Activated T-cell treated with anti-CD3 and anti-CD28 coated beads, Interleukin-2, amount 50 U/mL, for 72 hours (primary cell): ENCODE data around the gene C12orf76. TPM values are rescaled to one million over a fixed set of nuclear protein-coding genes. Genes with fewer than 3 reads are reported as not detected.

Experiments used
- ATAC-seq, 2 donors: fragments of 150-1000 bp; cut with Tn5 transposase; replicated peaks in 1 of 2; 2 replicates each; pipeline ENCODE4 v1.10.0; 2021; ENCODE audit warnings: moderate library complexity in 2 of 2, mild to moderate bottlenecking in 1 of 2
- DNase-seq, 2 donors: peaks; one replicate each; pipeline ENCODE4 v3.0.0; 2021 to 2022; ENCODE audit warnings: mixed read lengths in 1 of 2
- H3K27ac Mint-ChIP-seq: one replicate; pipeline ENCODE4 v1.8.0; 2022; ENCODE audit warnings: mild to moderate bottlenecking, moderate library complexity, mixed read lengths
- H3K27me3 Mint-ChIP-seq: one replicate; pipeline ENCODE4 v1.8.0; 2022; ENCODE audit warnings: low read depth, mixed read lengths
- H3K36me3 Mint-ChIP-seq, 2 donors: one replicate each; pipeline ENCODE4 v1.8.0; 2022; ENCODE audit warnings: mixed read lengths in 2 of 2, mild to moderate bottlenecking in 1 of 2; ENCODE audit not compliant: insufficient read depth in 2 of 2
- H3K4me1 Mint-ChIP-seq: one replicate; pipeline ENCODE4 v1.8.0; 2022; ENCODE audit warnings: low read depth, mixed read lengths
- H3K4me3 Mint-ChIP-seq, 2 donors: one replicate each; pipeline ENCODE4 v1.8.0; 2022; ENCODE audit warnings: mild to moderate bottlenecking in 2 of 2, mixed read lengths in 2 of 2, moderate library complexity in 2 of 2
- H3K9me3 Mint-ChIP-seq, 2 donors: one replicate each; pipeline ENCODE4 v1.8.0; 2022; ENCODE audit warnings: mixed read lengths in 2 of 2
- total RNA-seq, 2 donors: library from RNA; stranded (reverse); gene quantifications; one replicate each; pipeline ENCODE4 v1.2.3, GENCODE V29; 2022

Gene C12orf76
- total RNA-seq, 2 donors from 2014 or later, result 16.9 to 19.0 TPM

DNA sequence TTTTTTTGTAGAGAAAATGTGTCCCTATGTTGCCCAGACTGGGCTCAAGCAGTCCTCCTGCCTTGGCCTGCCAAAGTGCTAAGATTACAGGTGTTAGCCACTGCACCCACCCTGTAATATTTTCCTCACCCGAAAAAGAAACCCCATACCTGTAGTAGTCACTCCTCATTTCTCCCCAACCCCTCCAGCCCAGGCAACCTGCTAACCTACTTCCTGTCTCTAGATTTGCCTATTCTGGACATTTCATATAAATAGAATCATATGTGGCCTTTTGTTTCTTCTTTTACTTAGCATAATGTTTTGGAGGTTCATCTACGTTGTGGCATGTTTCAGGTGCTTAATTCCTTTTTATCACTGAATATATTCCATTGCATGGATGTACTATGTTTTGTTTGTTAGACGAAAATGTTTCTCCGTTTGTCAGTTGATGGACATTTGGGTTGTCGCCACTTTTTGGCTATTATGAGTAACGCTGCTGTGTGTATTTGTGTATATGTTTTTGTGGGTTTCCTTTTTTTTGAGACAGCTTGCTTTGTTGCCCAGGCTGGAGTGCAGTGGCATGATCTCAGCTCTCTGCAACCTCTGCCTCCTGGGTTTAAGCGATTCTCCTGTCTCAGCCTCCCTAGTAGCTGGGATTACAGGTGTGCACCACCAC lies 42.9 kb downstream of the C12orf76 start:
- Mint-ChIP-seq H3K36me3 (peaks cover 7 to 16% of the 10 kb centered on the region in 2 donors), H3K4me1 (peaks cover 97% of the 10 kb centered on the region), H3K4me3 (peak overlapping the region; percentile 70 to 77), H3K27me3 (no peaks in the 10 kb centered on the region), H3K27ac (peak overlapping the region; percentile 54), H3K9me3 (peaks cover 0 to 3% of the 10 kb centered on the region in 2 donors)
- ATAC-seq, result peak; percentile 72 to 73
- DNase-seq, result peak; percentile 28 to 35

DNA sequence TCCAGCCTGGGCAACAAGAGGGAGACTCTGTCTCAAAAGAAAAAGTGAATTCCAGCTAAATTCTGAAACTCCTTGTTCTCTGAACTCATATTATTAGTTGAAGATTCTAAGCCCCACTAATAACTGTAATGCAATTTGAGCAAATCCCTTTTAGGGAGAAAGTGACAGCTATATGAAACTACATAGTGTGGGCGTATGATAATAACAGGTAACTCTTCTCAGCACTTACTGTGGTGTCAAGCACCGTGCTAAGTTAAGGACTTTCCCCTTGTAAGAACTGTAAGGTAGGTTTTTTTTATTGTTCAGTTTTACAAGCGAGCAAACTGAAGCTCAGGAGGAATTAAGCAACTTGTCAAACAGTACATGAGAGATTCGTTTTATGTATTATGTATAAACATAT lies 43.7 kb downstream of the C12orf76 start:
- peaks cover 12 to 18% of the 10 kb centered on the region in 2 donors for H3K36me3 Mint-ChIP-seq
- H3K27me3 Mint-ChIP-seq, result no peaks in the 10 kb centered on the region
- H3K9me3 Mint-ChIP-seq, result peaks cover 0 to 3% of the 10 kb centered on the region in 2 donors
- ATAC-seq, result peak; percentile 59 to 69
- no peak overlapping the region for H3K27ac Mint-ChIP-seq
- DNase-seq, result no peak
- H3K4me3 Mint-ChIP-seq, result peak overlapping the region; percentile 34 to 77
- peaks cover 95% of the 10 kb centered on the region for H3K4me1 Mint-ChIP-seq

DNA sequence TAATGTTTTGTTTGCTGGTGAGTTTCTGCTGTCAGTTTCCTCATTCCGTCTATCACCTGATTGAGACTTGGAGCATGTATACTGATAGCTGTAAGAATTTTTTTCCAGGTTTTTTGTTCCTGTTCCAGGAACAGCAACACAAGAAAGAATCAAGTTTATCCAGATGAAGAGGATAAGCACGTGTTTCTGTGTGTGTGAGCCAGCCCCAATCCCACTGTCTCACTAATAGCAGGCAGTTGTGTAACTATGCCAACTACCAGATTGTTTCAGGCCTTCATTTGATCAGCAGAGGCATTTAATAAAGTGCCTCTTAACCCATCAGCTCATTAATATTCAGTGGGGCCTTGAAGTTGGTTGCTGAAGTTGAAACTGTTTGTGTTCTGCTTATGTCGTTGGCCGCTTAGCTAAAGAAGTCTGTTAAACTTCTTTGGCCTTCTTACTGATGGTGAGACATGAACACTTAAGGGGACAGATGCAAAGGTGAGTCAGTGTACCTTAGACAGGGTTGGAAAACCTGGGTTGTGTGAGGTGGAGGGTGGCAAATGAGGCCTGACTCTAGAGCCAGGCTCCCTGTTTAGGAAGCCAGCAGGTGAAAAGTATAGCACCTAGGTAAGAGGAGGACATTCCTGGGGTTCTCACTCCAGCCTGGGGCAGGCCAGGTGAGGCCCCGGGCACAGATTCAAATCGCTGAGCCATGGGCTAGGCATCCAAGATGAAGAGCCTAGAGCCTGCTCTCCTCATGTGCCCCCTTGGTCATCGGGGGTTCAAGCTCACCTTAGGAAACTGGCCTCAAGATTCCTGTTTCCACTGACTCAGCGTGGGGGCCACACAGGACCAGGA lies 45.4 kb downstream of the C12orf76 start:
- DNase-seq, result no peak
- ATAC-seq, result no peak
- peak overlapping the region in 1 of 2 donors; percentile 41 for H3K4me3 Mint-ChIP-seq
- H3K27ac Mint-ChIP-seq, result peak overlapping the region; percentile 39
- no peaks in the 10 kb centered on the region for H3K27me3 Mint-ChIP-seq
- H3K4me1 Mint-ChIP-seq, result peaks cover 87% of the 10 kb centered on the region
- H3K36me3 Mint-ChIP-seq, result peaks cover 12 to 13% of the 10 kb centered on the region in 2 donors
- peaks cover 0 to 1% of the 10 kb centered on the region in 2 donors for H3K9me3 Mint-ChIP-seq

DNA sequence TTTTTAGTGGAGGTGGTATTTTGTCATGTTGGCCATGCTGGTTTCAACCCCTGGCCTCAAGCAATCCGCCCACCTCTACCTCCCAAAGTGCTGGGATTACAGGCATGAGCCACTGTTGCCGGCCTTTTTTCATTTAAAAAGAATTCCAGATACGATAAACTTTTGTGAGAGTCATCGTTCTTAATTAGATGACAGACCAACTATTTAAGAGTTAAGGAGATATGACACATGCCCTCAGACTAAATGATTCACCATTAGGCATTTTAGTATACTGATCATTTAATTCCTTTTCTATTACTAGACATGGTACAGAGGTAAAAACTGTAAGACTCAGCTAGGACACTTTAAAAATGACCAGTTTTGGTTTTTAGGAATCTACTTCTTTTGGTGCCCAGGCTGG lies 46.7 kb downstream of the C12orf76 start:
- H3K4me1 Mint-ChIP-seq, result peaks cover 83% of the 10 kb centered on the region
- H3K36me3 Mint-ChIP-seq, result peaks cover 6 to 11% of the 10 kb centered on the region in 2 donors
- DNase-seq (no peak), ATAC-seq (no peak)
- H3K27me3 Mint-ChIP-seq, result no peaks in the 10 kb centered on the region
- H3K27ac Mint-ChIP-seq, result no peak overlapping the region
- H3K4me3 Mint-ChIP-seq, result peak overlapping the region; percentile 99 to 100
- H3K9me3 Mint-ChIP-seq, result no peaks in the 10 kb centered on the region

DNA sequence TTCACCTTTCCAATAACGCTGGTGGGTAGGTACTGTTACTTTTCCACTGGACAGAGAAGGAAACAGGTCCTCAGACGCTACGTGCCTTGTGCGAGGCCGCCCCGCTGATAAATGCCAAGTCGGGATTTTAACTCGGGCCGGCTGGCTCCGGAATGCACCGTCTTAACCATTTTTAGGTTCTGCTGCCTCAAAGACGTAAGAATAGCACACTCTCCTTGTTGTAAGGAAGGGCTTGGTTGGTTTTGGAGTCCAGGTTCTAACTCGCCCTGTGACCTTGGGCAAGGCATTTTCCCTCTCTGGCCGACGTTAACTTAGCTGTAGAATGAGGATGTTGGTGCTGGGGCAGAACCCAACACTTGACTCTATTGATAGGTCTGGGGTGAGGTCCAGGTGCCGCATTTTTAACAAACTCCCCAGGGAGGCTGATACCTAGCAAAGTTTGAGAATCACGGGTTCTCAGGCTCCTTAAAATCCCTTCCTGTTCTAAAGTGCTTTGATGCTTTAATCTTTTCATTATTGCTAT lies 48.3 kb downstream of the C12orf76 start:
- peak overlapping the region; percentile 99 for H3K27ac Mint-ChIP-seq
- no peaks in the 10 kb centered on the region for H3K9me3 Mint-ChIP-seq
- ATAC-seq (no peak), DNase-seq (no peak)
- H3K27me3 Mint-ChIP-seq, result no peaks in the 10 kb centered on the region
- peaks cover 4 to 8% of the 10 kb centered on the region in 2 donors for H3K36me3 Mint-ChIP-seq
- peaks cover 67% of the 10 kb centered on the region for H3K4me1 Mint-ChIP-seq
- H3K4me3 Mint-ChIP-seq, result peak overlapping the region; percentile 99 to 100

DNA sequence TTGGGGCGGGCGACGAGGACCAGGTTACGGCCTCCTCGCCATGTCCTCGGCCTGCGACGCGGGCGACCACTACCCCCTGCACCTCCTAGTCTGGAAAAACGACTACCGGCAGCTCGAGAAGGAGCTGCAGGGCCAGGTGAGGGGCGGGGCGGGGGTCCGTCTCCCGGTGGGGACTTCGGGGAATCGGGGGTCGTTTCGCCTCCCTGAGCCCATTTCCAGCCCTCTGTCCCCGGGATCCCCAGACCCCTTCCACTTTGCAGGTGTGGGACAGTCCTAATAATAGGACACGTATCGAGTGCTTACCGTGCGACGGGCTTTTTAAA lies 48.7 kb downstream of the C12orf76 start:
- Mint-ChIP-seq H3K4me1 (peaks cover 67% of the 10 kb centered on the region), H3K36me3 (peaks cover 4 to 8% of the 10 kb centered on the region in 2 donors), H3K4me3 (peak overlapping the region; percentile 99 to 100), H3K27ac (peak overlapping the region; percentile 99), H3K9me3 (no peaks in the 10 kb centered on the region), H3K27me3 (no peaks in the 10 kb centered on the region)
- ATAC-seq, result no peak
- DNase-seq, result no peak

DNA sequence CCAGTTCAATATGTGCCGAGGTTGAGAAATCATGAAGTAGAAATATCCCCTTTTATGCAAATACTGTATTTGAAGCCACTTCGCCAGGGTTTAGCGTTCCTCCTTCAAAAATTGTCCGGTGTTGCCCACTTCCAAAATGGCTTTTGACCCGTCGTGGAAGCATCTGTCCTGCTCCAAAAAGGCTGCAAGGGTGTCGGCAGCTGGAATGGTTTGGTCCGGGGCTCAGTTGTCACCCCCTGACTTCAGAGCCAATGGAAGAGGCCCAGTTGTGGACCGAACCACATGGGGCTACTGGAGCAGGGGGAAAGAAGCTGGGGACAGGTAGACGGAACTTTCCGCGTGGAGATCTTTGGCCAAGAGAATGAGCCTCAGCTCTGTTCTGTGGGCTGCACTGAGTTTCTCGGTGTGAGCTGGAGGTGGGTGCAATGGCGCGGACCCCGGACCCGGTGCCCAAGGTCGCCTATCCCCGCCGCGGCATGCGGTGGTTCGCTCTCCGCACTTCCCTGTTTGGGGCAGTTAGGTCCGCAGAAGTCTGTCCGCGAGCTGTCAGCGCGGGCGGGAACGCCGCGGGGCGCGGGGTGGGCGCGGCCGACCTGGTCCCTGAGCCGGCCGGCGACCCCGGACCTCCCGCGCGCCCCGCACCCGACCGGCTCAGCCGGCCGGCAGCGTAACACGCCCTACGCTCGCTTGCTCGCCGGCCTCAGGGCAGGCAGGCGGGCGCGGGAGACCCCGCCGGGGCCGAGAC lies 49.2 kb downstream of the C12orf76 start, which contains the start of gene ANKRD13A:
Gene ANKRD13A, plus strand, starts transcription at position 527 of the 745 bp plus-strand sequence. CDS start 259 bp downstream, outside the sequence.
- Mint-ChIP-seq H3K9me3 (no peaks in the 10 kb centered on the region), H3K27ac (peak within 1 kb of the TSS; percentile 99), H3K27me3 (no peaks in the 10 kb centered on the region), H3K4me3 (peak within 1 kb of the TSS; percentile 99 to 100), H3K36me3 (peaks cover 4 to 8% of the 10 kb centered on the region in 2 donors), H3K4me1 (peaks cover 67% of the 10 kb centered on the region)
- peak; percentile 87 to 90 for DNase-seq
- ATAC-seq, result peak; percentile 69 to 72

DNA sequence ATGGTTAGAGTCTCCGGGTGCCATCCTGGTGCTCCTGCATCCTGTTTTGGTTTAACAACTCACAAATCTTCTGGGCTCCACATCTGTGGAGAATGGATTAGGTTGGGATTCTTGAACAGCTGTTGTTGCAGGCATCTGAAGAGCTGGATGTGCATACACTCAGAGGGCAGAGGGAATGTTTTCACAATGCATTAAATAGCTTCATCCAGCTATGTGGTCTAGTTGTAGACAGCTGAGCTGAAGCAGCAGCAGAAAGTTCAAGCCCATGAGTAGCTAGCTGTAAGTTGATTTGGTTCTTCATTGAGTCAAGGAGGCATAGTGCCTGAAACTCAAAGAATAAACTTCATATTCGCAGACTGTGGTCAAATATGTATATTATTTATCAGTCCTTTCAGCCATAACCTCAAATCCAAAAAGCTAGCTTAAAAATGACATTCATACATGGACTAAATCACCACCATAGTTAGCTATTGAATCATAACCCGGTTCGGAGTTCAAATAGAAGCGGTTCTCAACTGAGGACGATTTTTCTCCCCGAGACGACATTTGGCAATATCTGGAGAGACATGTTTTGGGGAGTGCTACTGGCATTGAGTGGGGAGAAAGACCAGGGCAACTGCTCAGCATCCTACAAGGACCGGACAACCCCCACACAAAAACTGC lies 50.0 kb downstream of the C12orf76 start:
- H3K9me3 Mint-ChIP-seq, result no peaks in the 10 kb centered on the region
- ATAC-seq, result no peak
- DNase-seq, result no peak
- H3K27ac Mint-ChIP-seq, result peak overlapping the region; percentile 90
- H3K27me3 Mint-ChIP-seq, result no peaks in the 10 kb centered on the region
- peaks cover 4 to 6% of the 10 kb centered on the region in 2 donors for H3K36me3 Mint-ChIP-seq
- peaks cover 68% of the 10 kb centered on the region for H3K4me1 Mint-ChIP-seq
- peak overlapping the region; percentile 75 to 90 for H3K4me3 Mint-ChIP-seq

DNA sequence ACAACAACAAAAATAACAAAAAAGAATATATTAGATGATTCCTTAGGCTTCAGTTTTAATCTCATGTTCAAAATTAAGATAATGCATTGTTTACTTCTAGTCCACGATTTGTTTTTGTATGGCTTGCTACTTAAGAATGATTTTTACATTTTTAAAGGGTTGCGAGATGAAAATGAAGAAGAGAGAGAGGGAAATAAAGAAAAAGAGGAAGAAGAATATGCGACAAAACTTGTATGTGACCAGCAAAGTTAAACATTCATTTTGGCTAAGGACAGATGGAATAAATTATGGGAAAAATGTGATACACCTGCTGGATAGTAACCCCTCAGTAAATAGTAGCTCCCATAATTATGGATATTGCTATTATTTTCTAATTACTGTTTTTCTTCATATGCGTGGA lies 50.9 kb downstream of the C12orf76 start:
- H3K36me3 Mint-ChIP-seq, result peaks cover 4 to 6% of the 10 kb centered on the region in 2 donors
- H3K27ac Mint-ChIP-seq, result peak overlapping the region; percentile 92
- peaks cover 69% of the 10 kb centered on the region for H3K4me1 Mint-ChIP-seq
- H3K9me3 Mint-ChIP-seq, result no peaks in the 10 kb centered on the region
- DNase-seq, result no peak
- H3K27me3 Mint-ChIP-seq, result no peaks in the 10 kb centered on the region
- H3K4me3 Mint-ChIP-seq, result peak overlapping the region; percentile 15 to 75
- no peak for ATAC-seq

DNA sequence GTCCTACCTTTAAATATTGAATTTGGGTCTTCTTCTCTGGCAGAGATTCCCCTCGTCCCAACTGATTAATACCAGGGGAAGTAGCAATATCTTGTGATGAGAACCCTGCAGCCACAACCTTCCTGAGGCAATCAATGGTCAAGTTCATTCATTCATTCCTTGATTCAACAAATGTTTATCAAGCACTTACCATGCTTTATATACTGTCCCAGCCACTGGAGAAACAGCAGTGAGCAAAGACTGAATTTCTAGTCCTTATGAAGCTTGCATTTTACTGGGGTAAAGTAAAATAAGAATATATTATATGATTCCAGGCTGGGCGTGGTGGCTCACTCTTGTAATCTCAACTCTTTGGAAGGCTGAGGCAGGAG lies 51.9 kb downstream of the C12orf76 start:
- DNase-seq (no peak), ATAC-seq (no peak)
- peak overlapping the region; percentile 76 for H3K27ac Mint-ChIP-seq
- no peaks in the 10 kb centered on the region for H3K27me3 Mint-ChIP-seq
- peak overlapping the region; percentile 91 to 97 for H3K4me3 Mint-ChIP-seq
- H3K9me3 Mint-ChIP-seq, result no peaks in the 10 kb centered on the region
- peaks cover 5 to 6% of the 10 kb centered on the region in 2 donors for H3K36me3 Mint-ChIP-seq
- H3K4me1 Mint-ChIP-seq, result peaks cover 66% of the 10 kb centered on the region

DNA sequence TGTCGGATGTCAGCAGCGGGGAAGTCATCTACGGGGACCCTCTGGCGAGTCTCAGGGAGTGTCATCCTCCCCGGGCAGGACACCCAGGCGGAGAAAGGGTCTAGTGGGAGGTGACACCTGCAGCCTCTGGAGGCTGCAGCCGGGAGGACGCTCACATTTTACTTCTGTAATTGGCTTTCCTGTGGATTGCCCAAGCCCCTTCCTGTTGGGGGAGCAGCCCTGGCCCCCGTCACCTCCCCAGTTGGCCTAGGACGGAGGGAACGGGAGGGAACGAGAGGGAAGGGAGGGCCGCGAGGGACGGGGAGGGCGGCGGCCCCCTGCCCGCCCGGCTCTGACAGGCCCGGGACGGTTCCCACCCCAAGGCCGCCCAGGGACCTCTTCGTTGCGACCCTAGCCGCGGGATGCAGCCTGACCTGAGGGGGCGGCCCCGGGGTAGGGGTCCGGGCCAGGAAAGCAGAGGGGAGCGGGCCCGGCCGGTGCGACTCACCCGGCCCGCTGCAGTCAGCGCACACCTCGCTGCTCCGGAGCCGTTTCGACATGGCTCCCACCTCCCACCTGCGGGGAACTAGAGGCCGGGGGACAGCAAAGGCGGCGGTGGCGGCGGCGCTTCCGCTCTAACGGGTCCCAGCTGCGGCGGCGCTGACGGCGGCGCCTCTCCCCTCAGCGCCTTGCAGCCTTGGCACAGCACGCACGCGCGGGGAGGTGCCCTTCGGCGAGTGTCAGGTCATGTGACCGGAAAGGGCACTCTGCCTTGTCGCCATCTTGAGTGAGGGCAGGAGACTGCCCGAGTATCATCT lies 52.4 kb downstream of the C12orf76 start, which contains the start of gene GIT2:
Gene GIT2, minus strand, starts transcription at position 683 of the 797 bp plus-strand sequence. Its CDS starts 144 bp downstream, at position 539.
- H3K27ac Mint-ChIP-seq, result peak within 1 kb of the TSS; percentile 94
- peak; percentile 96 to 97 for DNase-seq
- peak; percentile 83 to 87 for ATAC-seq
- H3K4me3 Mint-ChIP-seq, result peak within 1 kb of the TSS; percentile 91 to 97
- no peaks in the 10 kb centered on the region for H3K27me3 Mint-ChIP-seq
- H3K36me3 Mint-ChIP-seq, result peaks cover 6 to 8% of the 10 kb centered on the region in 2 donors
- peaks cover 66% of the 10 kb centered on the region for H3K4me1 Mint-ChIP-seq
- H3K9me3 Mint-ChIP-seq, result no peaks in the 10 kb centered on the region

DNA sequence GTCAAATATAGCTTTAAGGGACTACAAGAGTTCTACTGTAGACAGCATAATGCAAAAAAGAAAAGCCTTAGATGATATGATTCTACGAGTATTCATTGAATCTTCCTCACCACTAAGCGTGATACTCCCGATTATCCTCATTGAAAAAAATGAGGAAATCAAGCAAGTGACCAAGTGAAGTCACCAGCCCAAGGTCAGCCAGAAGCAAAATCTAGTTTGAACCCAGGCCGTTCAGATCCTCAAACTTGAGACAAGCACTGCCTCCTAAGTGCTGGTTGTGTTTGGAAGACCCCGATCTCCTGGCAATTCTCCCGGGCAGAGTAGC lies 53.0 kb downstream of the C12orf76 start:
- H3K27me3 Mint-ChIP-seq, result no peaks in the 10 kb centered on the region
- no peaks in the 10 kb centered on the region for H3K9me3 Mint-ChIP-seq
- DNase-seq (no peak), ATAC-seq (no peak)
- peak overlapping the region; percentile 91 to 97 for H3K4me3 Mint-ChIP-seq
- H3K36me3 Mint-ChIP-seq, result peaks cover 8 to 14% of the 10 kb centered on the region in 2 donors
- peaks cover 66% of the 10 kb centered on the region for H3K4me1 Mint-ChIP-seq
- peak overlapping the region; percentile 94 for H3K27ac Mint-ChIP-seq
